GM18868 (cell line): ENCODE results near the gene CDC20B.

Experiments
- ATAC-seq: cut with Tn5 transposase; IDR thresholded peaks from one replicate; pipeline ENCODE4 v1.9.1; 2021; ENCODE audit warnings: mild to moderate bottlenecking, moderate library complexity; ENCODE audit not compliant: unreplicated experiment

The CDC20B gene

GRCh38 chr5:55172937-55173686 is at the start of gene CDC20B:
Gene CDC20B (minus strand): TSS chr5:55173177. CDS start chr5:55173000, 177 bp downstream.
- peak; percentile 91 for ATAC-seq

GRCh38 chr5:55222092-55222984 is 49.4 kb upstream of the CDC20B start:
- no peak for ATAC-seq

- ATAC-seq: no peak
Measured at GRCh38 chr5:55220433-55221185, 47.6 kb upstream of the CDC20B start.

GRCh38 chr5:55219770-55220169 is 46.8 kb upstream of the CDC20B start:
- no peak for ATAC-seq

GRCh38 chr5:55218967-55219366 is 46.0 kb upstream of the CDC20B start:
- ATAC-seq: no peak

- no peak for ATAC-seq
Measured at GRCh38 chr5:55211184-55211874, 38.4 kb upstream of the CDC20B start.

- no peak for ATAC-seq
Measured at GRCh38 chr5:55205001-55205400, 32.0 kb upstream of the CDC20B start.

- ATAC-seq: no peak
Measured at GRCh38 chr5:55191165-55191564, 18.2 kb upstream of the CDC20B start.

- no peak for ATAC-seq
Measured at GRCh38 chr5:55188656-55189540, 15.9 kb upstream of the CDC20B start.

- no peak for ATAC-seq
Measured at GRCh38 chr5:55187370-55187769, 14.4 kb upstream of the CDC20B start.

GRCh38 chr5:55180016-55180415 is 7.0 kb upstream of the CDC20B start:
- no peak for ATAC-seq

- ATAC-seq: no peak
Measured at GRCh38 chr5:55177078-55177477, 4.1 kb upstream of the CDC20B start.

GRCh38 chr5:55176176-55176818 is 3.3 kb upstream of the CDC20B start:
- ATAC-seq: no peak

- no peak for ATAC-seq
Measured at GRCh38 chr5:55175781-55176175, 2.8 kb upstream of the CDC20B start.

GRCh38 chr5:55173687-55174230 is 782 bp upstream of the CDC20B start:
- ATAC-seq: peak; percentile 1

GRCh38 chr5:55172051-55172899 is 702 bp downstream of the CDC20B start:
- peak; percentile 54 for ATAC-seq

GRCh38 chr5:55171471-55171870 is 1.5 kb downstream of the CDC20B start:
- ATAC-seq: no peak

- ATAC-seq: no peak
Measured at GRCh38 chr5:55162666-55163065, 10.3 kb downstream of the CDC20B start.
